Measurements from ENCODE around the gene NXPH2.

Gene NXPH2

GRCh38 chr2:138787053-138787666, 7.0 kb upstream of the NXPH2 start:
- Histone ChIP-seq H3K4me3 (ENCODE audit: severe bottlenecking) (no peak overlapping the region), H3K27ac (ENCODE audit: poor library complexity, severe bottlenecking) (no peak overlapping the region), H3K4me1 (ENCODE audit: insufficient read depth, poor library complexity, severe bottlenecking) (no peaks in the 10 kb centered on the region), H3K27me3 (ENCODE audit: insufficient read depth, poor library complexity, severe bottlenecking) (peaks cover 13% of the 10 kb centered on the region), H3K9me3 (ENCODE audit: severe bottlenecking) (no peaks in the 10 kb centered on the region), H3K36me3 (ENCODE audit: low read depth) (no peaks in the 10 kb centered on the region)
- no peak for DNase-seq (ENCODE audit: low spot score)
- ATAC-seq (ENCODE audit: low read depth): no peak
- peak; percentile 84 for TF ChIP-seq CTCF (IDR thresholded peaks at IDR 0.05; ENCODE audit: poor library complexity, severe bottlenecking)

- Histone ChIP-seq H3K27ac (ENCODE audit: poor library complexity, severe bottlenecking) (no peak overlapping the region), H3K9me3 (ENCODE audit: severe bottlenecking) (no peaks in the 10 kb centered on the region), H3K27me3 (ENCODE audit: insufficient read depth, poor library complexity, severe bottlenecking) (peaks cover 55% of the 10 kb centered on the region), H3K4me3 (ENCODE audit: severe bottlenecking) (no peak overlapping the region), H3K4me1 (ENCODE audit: insufficient read depth, poor library complexity, severe bottlenecking) (no peaks in the 10 kb centered on the region), H3K36me3 (ENCODE audit: low read depth) (no peaks in the 10 kb centered on the region)
- no peak for DNase-seq (ENCODE audit: low spot score)
- ATAC-seq (ENCODE audit: low read depth): no peak
- TF ChIP-seq CTCF (IDR thresholded peaks at IDR 0.05; ENCODE audit: poor library complexity, severe bottlenecking): no peak
Observed at GRCh38 chr2:138782383-138782782, 2.2 kb upstream of the NXPH2 start.

GRCh38 chr2:138780908-138781307, 718 bp upstream of the NXPH2 start:
- DNase-seq (ENCODE audit: low spot score) (no peak), ATAC-seq (ENCODE audit: low read depth) (no peak)
- no peak for TF ChIP-seq CTCF (IDR thresholded peaks at IDR 0.05; ENCODE audit: poor library complexity, severe bottlenecking)
- no peak overlapping the region for H3K27ac ChIP-seq (ENCODE audit: poor library complexity, severe bottlenecking)
- no peak overlapping the region for H3K4me3 ChIP-seq (ENCODE audit: severe bottlenecking)
- no peaks in the 10 kb centered on the region for H3K4me1 ChIP-seq (ENCODE audit: insufficient read depth, poor library complexity, severe bottlenecking)
- H3K9me3 ChIP-seq (ENCODE audit: severe bottlenecking): no peaks in the 10 kb centered on the region
- H3K27me3 ChIP-seq (ENCODE audit: insufficient read depth, poor library complexity, severe bottlenecking): peaks cover 70% of the 10 kb centered on the region
- H3K36me3 ChIP-seq (ENCODE audit: low read depth): no peaks in the 10 kb centered on the region

GRCh38 chr2:138780446-138780880, 273 bp upstream of the NXPH2 start:
- ATAC-seq (ENCODE audit: low read depth) (peak; percentile 28; the same call in 1 of the 3 replicates), DNase-seq (ENCODE audit: low spot score) (no peak)
- no peaks in the 10 kb centered on the region for H3K36me3 ChIP-seq (ENCODE audit: low read depth)

More at GRCh38 chr2:138780446-138780880, 273 bp upstream of the NXPH2 start:
- Histone ChIP-seq H3K4me3 (ENCODE audit: severe bottlenecking) (no peak overlapping the region), H3K27ac (ENCODE audit: poor library complexity, severe bottlenecking) (no peak overlapping the region), H3K4me1 (ENCODE audit: insufficient read depth, poor library complexity, severe bottlenecking) (no peaks in the 10 kb centered on the region), H3K27me3 (ENCODE audit: insufficient read depth, poor library complexity, severe bottlenecking) (peaks cover 75% of the 10 kb centered on the region), H3K9me3 (ENCODE audit: severe bottlenecking) (no peaks in the 10 kb centered on the region)
- TF ChIP-seq CTCF (IDR thresholded peaks at IDR 0.05; ENCODE audit: poor library complexity, severe bottlenecking): no peak

Data from RWPE2 (cell line).